Fibroblast of the aortic adventitia (primary cell): Measurements from ENCODE around the gene LLPH. TPM values are rescaled to one million over a fixed set of nuclear protein-coding genes. Genes with fewer than 3 reads are reported as not detected.

Source experiments
- DNase-seq: peaks from one replicate; pipeline ENCODE4 v3.0.0-alpha.2; 2010; ENCODE audit warnings: low read depth
- H3K4me3 ChIP-seq: 2 replicates; pipeline ENCODE4 v1.5.1; 2011; ENCODE audit warnings: low read depth, mild to moderate bottlenecking, control low read depth, low read length, moderate library complexity
- total RNA-seq: library from RNA; depleted of rRNA; stranded (reverse); fragments of >200 nt; gene quantifications from 2 replicates; pipeline ENCODE4 v1.2.3, GENCODE V29; 2012; ENCODE audit warnings: low replicate concordance
- TF ChIP-seq, protein P1 (sequence below): IDR thresholded peaks from 2 replicates; pipeline ENCODE4 v1.5.1; 2011; ENCODE audit warnings: mild to moderate bottlenecking, low read length, control low read depth, inconsistent platforms; ENCODE audit not compliant: insufficient read depth

Gene LLPH
- total RNA-seq, 1 donor = 9.3 TPM

DNA sequence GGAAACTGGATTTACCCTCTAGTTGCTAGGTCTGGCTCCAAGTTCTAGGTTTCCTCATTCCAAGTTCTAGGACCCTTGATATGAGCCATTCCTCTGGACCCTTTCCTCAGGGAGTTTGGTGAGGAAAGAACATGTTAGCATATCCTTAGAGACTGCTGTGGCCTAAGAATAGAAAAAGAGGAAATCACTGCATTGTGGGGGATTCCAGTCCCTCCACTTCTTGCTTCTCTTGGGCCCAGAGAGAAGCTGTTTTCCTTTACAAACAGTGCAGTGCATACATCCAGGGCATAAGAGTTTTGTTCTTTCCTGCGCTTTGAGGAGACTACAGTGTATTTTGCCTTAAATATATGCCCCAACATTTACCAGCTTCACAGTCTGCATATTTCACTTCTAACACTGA is 59.0 kb downstream of the LLPH start:
- DNase-seq = no peak
- H3K4me3 ChIP-seq = no peak overlapping the region
- TF ChIP-seq, protein P1, sequence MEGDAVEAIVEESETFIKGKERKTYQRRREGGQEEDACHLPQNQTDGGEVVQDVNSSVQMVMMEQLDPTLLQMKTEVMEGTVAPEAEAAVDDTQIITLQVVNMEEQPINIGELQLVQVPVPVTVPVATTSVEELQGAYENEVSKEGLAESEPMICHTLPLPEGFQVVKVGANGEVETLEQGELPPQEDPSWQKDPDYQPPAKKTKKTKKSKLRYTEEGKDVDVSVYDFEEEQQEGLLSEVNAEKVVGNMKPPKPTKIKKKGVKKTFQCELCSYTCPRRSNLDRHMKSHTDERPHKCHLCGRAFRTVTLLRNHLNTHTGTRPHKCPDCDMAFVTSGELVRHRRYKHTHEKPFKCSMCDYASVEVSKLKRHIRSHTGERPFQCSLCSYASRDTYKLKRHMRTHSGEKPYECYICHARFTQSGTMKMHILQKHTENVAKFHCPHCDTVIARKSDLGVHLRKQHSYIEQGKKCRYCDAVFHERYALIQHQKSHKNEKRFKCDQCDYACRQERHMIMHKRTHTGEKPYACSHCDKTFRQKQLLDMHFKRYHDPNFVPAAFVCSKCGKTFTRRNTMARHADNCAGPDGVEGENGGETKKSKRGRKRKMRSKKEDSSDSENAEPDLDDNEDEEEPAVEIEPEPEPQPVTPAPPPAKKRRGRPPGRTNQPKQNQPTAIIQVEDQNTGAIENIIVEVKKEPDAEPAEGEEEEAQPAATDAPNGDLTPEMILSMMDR = no peak

DNA sequence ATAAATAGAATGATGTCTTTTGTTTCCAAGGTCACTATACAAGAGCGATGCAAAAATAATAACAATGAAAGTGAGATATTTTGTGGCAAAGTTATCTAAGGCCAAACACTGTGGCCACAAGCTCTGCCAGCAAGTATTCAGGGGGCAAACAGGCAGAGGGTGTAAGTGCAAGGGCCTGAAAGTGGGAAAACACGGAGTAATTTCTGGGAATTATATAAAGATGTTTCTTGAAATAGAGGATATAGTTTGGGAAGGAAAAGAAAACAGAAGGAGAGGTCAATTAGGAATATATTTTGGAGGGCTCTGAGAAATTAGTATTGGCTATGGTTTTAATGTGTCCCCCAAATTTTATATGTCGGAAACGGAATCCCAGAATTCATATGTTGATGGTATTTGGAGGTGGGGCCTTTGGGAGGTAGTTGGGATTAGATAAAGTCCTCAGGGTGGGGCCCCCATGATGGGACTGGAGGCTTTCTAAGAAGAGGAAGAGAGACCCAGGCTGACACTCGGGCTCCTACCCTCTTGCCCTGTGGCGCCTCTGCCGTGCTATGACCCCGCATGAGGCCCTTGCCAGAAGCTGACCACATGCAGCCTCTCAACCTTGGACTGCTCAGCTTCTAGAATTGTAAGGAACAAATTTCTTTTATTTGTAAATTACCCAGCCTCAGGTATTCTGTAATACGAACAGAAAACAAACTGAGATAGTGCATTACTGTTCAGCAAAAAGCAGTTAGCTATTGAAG is 60.0 kb downstream of the LLPH start:
- no peak overlapping the region for H3K4me3 ChIP-seq
- TF ChIP-seq, protein P1 = no peak
- no peak for DNase-seq

DNA sequence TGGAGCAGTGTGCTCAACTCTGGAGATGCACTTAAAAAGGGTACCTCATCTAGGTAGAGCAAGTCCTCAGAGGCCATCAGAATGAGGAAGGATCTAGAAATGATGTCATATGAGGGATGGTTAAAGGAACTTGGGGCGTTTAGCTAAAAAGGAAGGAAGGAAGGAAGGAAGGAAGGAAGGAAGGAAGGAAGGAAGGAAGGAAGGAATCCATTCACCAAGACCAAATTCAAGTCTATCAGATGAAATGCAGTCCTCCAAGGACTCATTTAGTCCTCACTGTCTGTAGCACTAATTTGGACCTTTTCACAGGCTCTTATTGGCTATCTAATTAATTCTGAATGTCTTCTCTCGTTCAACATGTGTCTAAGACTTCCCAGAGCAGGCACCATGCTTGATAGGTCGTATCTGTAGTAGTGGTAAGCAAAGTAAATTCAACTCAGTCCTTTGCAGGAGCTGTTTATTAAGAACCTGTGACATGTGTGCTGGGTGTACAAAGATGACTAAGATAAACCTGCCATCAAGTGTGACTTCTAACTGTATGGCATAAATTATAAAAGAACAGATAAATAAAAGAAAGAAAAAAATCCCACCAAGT is 63.5 kb downstream of the LLPH start:
- TF ChIP-seq, protein P1 = no peak
- no peak for DNase-seq
- no peak overlapping the region for H3K4me3 ChIP-seq

Other genes with a start within 250 kb of the LLPH start
- gene TMBIM4, start 39.2 kb upstream of the LLPH start, total RNA-seq = 115 and 220 TPM in 2 replicates
- 20.0 and 21.4 TPM in 2 replicates for gene IRAK3, start 58.5 kb upstream of the LLPH start, total RNA-seq
- 3.0 and 3.7 TPM in 2 replicates for gene HELB, start 171.7 kb upstream of the LLPH start, total RNA-seq